NCI-H2171 treated with DMSO at 0.1 percent for 48 hours (cell line): ENCODE data around the gene ANGPTL2.
A peak's percentile ranks its signal among the peaks of the same experiment; 100 is the strongest.
"Not testable (repeated sequence)": the region's sequence is repeated elsewhere in the genome, so short reads cannot be mapped to it uniquely, and the experiment has no call there.

Source experiments
- DNase-seq: peaks from one replicate; lab custom pipeline; 2025; lab: John Stamatoyannopoulos, UW

The ANGPTL2 gene

GRCh38 chr9:127122176-127123063, at the start of gene ANGPTL2:
Gene ANGPTL2 (minus strand): TSS chr9:127122635. CDS start chr9:127108731, 13,904 bp downstream.
- DNase-seq = peak; percentile 94

GRCh38 chr9:127171348-127171747, 48.9 kb upstream of the ANGPTL2 start:
- not testable (repeated sequence) for DNase-seq

GRCh38 chr9:127170652-127171051, 48.2 kb upstream of the ANGPTL2 start:
- no peak for DNase-seq

GRCh38 chr9:127170103-127170502, 47.7 kb upstream of the ANGPTL2 start:
- no peak for DNase-seq

GRCh38 chr9:127169575-127169883, 47.1 kb upstream of the ANGPTL2 start:
- peak; percentile 38 for DNase-seq

GRCh38 chr9:127168756-127169574, 46.5 kb upstream of the ANGPTL2 start:
- DNase-seq = no peak

GRCh38 chr9:127167560-127168326, 45.3 kb upstream of the ANGPTL2 start:
- no peak for DNase-seq

- peak; percentile 96 for DNase-seq
Observed at GRCh38 chr9:127166651-127167524, 44.5 kb upstream of the ANGPTL2 start.

- DNase-seq = no peak
Observed at GRCh38 chr9:127166111-127166510, 43.7 kb upstream of the ANGPTL2 start.

- no peak for DNase-seq
Observed at GRCh38 chr9:127165116-127165515, 42.7 kb upstream of the ANGPTL2 start.

- no peak for DNase-seq
Observed at GRCh38 chr9:127163409-127163808, 41.0 kb upstream of the ANGPTL2 start.

GRCh38 chr9:127162864-127163365, 40.5 kb upstream of the ANGPTL2 start:
- no peak for DNase-seq

GRCh38 chr9:127162046-127162863, 39.8 kb upstream of the ANGPTL2 start:
- DNase-seq = no peak

GRCh38 chr9:127161081-127161624, 38.7 kb upstream of the ANGPTL2 start:
- no peak for DNase-seq

- DNase-seq = no peak
Observed at GRCh38 chr9:127159949-127160610, 37.6 kb upstream of the ANGPTL2 start.

GRCh38 chr9:127159325-127159801, 36.9 kb upstream of the ANGPTL2 start:
- DNase-seq = peak; percentile 23

GRCh38 chr9:127158786-127159324, 36.4 kb upstream of the ANGPTL2 start:
- DNase-seq = no peak

- DNase-seq = no peak
Observed at GRCh38 chr9:127155314-127155960, 33.0 kb upstream of the ANGPTL2 start.
